Stimulated activated CD8-positive, alpha-beta memory T cell treated with anti-CD3 and anti-CD28 coated beads, Interleukin-7, amount 100 ng/mL, for 48 hours (primary cell): ENCODE data around the gene COL4A6.

ENCODE experiments used
- DNase-seq, 2 donors: peaks; one replicate each; pipeline ENCODE4 v3.0.0-alpha.2; 2020; ENCODE audit warnings: low read depth in 1 of 2; ENCODE audit errors: extremely low read depth in 1 of 2

COL4A6 gene

DNA sequence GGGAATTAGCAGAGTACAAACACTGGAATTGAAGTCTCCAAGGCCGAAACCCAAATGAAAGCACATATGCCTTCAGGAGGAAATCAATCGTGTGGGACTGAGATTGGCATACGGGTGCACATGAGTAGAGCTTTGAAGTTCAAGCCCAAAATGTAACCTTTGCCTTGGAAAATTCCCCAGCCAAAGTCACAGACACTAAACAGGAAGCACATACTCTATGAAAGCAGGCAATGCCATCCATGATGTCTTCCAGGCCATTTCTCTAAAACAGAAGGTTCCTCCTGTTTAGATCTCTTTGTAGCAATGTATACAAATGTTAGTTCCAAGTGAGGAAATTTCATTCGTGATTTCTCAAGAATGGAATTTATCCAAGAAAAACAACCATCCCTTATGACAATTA, 162.5 kb downstream of the COL4A6 start:
- no peak for DNase-seq

DNA sequence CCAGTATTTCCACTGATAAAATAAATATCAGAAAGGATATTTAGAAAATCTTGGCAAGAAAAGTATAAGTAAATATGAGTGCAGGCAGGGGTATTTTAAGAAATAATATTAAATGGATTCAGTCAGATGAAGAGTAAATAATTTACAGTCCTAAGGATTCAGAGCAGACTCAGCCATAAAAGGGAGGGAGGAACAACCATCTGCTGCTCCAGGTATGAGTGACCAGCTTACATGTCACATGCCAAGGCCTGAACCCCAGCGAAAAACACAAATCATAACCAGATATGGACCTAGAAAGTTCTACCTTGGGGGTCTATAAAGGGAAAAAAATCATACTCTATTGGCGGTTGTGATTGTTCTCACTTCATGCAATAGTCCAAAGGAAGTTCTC, 166.8 kb downstream of the COL4A6 start:
- DNase-seq = no peak

DNA sequence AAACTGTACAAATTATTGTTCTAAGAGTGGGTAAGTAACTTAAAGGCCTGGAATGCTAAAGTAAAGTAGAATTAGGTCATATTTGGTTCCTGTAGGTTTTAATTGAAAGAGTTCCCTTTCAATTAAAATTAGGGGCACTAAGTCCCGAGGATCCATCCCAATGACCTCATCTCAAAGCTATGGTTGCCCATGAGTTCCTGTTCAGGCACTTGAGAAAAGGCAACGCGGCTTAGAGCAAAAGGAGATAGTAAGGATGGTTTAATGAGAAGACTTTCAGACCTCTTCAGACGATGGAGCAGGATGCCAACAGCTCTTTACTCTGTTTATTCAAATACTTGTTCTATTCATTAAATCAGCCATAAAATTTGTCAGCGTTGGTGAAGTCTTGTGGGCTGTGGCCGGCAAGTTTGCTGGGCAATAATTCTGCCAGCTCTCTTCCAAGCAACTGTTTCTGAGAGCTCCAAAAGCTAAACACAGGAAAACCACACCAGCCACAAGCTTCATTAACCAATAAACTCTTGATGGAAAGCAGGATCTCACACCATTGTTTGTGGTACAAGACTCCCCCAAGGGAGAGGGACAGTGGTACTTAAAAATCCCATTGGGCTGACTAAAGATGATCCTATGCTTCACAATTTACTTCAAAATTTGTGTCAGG, 167.4 kb downstream of the COL4A6 start:
- no peak for DNase-seq

DNA sequence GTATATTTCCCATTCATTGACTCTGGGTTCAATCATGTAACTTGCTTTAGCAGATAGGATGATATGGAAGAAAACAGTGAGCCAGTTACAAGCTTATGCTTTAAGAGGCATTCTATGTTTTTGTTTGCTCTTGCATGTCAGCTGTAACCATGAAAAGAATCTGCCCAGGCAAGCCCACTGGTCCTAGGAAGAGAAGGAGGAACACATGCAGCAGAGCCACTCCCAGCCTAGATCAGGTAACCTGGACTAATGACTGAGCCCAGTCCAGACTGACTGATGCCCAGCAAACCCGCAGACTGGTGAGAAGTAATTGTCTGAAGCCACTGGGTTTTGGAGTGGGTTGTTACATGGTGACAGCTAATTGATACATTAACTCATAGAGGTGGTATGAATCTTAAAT, 167.9 kb downstream of the COL4A6 start:
- DNase-seq = no peak

DNA sequence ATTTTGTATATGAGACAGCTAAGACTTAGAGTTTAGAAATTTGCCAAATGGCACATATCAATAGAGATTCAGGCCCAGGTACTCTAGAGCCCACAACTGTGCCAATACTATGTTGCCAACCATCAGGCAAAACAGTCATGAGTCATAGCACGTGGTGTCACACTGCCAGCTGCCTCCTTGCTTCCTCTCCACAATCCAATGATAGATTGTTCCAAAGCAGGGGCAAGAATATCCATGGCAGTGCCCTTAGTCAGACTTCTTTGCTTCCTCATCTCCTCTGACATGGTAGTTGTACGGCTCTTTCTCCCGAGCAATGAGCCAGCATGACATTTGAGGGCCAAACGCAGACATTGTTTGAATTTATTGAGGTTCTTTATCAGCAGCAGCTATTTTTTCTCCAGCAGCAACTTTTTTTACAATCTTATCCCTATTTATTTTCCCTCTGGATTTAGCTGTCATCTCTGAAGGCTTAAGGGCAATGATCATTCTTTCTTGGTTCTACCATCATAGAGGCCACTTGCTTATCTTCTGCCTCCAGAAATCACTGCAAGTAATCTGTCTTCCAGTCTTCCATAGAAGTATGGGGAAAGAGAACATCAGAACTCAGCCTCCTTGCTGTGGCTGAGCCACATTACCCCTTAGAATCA, 169.7 kb downstream of the COL4A6 start:
- no peak for DNase-seq

DNA sequence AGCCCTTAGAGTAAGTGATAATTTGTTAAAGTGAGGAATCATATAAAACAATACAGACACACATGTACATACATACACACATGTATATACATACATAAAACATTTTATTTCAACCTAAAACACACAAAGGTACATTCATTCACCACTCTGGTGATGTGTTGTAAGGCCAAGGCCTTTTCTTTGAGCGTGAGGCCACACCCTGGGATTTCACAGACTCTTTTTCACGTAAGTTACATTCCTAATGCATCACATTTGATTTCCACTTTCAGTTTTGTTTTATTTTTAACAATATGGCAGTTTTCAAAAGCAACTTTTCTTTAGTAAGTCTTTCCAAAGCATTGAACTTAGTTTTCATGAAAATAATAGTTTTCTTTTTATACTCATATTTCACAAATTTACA, 170.7 kb downstream of the COL4A6 start:
- no peak for DNase-seq

DNA sequence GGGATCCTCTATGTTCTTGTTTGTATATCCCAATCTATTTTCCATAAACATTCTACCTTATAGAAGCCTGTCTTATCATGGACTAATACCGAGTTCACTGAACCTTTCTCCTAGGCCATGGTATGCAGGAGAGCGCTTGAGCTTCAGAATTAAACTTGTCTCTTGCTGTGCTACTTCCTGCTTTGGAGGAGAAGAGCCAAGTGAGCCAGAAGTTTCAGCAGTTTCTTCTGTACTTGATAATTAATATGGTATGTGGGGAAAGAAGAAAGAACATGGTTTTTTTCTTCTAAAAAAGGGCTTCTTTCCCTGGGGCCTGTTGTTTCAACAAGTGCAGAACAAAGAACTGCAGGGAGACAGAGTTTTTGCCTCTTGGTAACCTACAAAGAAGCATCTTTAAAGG, 173.8 kb downstream of the COL4A6 start:
- no peak for DNase-seq

DNA sequence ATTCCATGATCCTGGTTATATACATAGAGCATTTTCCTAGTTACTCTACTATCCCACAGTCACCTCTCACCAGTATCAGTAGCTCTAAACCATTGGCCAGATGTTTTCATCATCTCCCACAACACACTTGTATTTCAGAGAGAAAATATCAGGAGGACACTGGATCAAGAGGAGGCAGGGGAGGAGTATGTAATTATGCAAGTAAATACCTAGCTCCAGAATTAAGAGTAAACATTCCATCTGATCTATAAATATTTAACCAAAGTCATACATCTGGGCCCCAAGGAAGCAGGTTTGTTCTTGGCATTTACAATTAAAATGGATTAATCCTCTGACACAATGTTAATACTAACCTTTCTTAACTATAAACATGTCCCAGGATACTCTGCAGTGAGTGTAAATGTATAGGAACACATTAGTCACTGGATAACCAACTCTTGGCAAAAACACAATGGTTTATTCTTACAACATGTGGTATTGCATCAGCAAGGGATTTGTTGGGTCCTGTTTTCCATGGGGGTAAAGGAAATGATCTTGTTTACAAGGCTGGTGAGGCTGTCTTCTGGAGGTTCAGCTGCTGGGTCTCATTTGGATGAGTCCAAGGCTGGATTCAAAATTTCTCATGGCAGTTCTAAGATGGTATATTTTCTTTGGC, 176.5 kb downstream of the COL4A6 start:
- no peak for DNase-seq

DNA sequence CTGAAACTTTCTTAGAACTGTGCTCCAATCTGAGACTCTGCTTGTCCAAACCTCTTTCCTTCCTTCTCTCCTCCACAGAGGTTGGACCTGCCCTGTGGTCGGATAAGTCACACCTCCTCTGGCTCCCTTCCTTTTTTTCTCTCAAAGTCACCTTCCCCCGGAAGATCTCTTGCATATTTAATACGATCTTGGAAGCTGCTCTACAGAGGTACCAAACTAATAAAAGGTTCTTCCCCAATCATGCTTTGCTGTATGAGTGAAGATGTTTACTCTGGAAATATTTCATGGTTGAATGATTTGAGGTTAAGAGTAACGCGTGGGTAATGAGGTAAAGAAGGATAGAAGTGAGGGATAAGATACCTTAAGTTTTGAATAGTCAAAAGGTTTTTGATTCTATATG, 180.7 kb downstream of the COL4A6 start:
- DNase-seq = no peak

DNA sequence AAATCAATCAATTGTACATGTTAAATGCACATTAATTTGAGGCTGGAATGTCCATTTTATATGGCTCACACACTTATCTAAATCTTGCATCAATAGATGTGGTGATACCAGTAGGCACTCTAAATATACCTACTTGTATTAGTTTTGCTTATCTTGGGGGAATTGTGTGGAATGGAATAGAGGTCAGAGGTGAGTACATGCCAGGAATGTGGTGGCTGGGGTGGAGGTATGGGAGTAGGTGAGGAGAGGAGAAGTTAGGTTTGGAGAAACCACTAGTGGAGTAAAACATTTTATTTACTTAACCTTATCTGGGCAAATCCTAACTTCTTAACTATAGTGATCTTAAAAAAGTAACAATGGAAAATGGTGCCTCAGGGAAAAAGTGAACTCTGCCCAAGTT, 183.6 kb downstream of the COL4A6 start:
- DNase-seq = no peak

DNA sequence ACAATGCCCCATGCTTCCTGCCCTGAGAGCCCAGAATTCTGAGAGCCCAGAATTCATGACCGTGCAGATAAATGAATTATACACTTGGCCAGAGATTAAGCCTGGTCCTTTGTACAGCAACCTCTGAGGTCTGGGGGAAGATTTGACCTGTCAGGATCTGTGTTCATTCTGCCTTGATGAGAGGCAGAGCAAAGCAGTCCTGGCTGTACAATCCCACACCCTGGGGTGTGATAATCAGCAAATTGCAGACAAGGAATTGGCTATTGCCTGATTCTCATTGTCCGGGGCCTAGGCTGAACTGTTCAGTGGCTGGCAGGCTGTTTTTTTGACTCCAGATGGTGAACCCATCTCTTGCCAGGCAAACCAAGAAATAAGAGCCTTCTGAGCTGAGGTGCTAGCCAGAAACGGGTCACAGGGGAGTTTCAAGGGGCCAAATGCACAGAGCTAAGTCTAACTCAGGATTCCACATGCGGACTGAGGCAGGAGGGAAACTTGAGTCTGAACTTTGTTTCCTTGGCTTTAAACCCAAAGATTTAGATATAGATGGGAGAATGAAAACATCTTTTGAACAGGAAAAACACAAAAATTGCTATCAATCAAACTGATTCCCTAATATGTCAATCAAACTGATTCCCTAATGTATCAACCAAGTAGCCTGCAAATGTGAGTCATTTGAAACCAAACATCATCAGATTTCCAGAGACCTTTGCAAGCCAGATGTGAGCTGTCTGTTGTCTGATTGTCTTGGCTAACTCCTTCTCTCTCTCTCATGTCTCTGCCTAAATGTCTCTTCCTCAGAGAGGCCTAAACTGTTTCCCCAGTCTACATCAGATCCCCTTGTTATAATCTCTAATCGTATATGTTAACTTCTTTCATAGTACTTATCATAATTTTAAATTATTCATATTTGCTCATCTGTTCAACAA, 187.3 kb downstream of the COL4A6 start:
- no peak for DNase-seq

DNA sequence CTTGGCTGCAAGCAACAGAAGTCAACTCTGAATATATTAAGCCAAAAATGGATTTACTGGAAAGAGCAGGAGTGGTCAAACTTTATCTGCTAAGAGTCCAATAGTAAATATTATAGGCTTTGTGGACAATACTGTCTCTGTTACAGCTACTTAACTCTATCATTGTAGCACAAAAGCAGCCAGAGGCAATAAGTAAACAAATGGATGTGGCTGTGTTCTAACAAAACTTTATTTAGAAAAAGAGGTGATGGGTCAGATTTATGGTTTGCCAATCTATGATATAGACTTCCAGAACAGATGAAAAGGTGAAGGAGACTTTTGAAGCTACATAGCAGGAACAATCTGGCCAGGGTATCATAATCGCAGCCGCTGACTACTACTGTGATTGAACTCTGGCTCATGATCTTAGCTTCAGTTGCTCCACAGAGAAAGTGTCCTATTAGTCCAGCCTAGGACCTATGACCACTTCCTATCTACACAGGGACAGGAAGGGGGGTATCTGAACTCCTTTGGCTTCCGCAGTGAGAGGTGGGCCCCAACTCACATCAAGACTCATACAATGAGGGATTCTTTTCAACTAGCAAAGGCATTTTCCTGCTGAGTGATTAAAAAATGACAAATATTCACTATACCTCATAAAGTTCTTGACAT, 191.8 kb downstream of the COL4A6 start:
- DNase-seq = no peak

DNA sequence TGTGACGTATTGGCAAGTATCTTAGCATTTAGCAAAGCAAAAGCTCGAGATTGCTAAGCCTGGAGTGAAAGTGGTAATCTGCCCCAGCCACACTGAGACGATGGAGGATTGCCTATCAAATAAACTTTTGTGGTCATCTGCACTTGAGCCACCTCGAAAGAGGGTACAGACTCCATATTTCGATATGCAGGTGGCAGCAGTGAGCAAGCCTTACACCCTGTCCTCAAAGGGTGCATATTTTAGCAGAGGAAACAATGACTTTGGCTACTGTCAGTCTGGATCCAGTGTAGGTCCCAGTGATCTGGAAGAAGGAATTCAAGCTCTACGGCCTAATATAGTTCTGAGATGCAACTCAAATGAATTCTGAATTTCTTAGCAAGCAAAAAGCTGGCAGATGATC, 192.8 kb downstream of the COL4A6 start:
- no peak for DNase-seq

DNA sequence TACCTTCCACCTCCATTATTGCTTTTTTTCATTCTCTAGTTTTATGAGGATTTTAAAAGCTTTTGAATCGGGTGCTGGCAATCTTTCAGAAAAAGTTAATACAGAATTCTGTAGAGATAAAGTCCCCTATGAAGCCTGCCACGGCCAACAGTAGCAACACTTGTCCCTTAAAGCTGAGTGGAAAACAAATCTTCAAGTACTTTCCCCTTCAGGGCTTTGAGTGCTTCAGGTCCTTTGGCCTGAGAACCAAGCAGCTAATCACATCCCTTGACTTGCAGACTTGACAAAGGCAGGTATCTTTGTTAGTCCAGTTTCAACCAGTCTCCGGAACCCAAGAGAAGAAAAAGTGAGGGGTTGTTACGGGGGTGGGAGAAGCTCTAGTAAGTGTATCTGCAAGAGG, 202.2 kb downstream of the COL4A6 start:
- DNase-seq = no peak

DNA sequence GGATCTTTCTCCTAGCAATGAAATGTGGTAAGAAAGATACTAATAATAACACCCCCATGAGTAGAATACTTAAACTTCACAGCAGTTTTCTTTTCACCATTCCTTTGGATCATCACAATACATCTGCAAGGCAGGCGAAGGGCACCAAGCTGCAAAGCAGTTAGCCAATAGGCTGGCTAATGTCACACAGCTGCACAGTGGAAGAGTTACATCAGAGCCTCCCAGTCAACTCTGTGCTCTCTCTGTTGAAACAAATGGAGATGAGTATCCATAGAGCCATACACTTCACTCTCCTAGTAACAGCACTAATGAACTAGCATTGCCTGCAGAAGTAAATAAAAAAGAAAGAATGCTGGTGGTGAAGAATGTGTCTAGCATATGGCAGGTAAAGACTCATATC, 207.6 kb downstream of the COL4A6 start:
- no peak for DNase-seq

DNA sequence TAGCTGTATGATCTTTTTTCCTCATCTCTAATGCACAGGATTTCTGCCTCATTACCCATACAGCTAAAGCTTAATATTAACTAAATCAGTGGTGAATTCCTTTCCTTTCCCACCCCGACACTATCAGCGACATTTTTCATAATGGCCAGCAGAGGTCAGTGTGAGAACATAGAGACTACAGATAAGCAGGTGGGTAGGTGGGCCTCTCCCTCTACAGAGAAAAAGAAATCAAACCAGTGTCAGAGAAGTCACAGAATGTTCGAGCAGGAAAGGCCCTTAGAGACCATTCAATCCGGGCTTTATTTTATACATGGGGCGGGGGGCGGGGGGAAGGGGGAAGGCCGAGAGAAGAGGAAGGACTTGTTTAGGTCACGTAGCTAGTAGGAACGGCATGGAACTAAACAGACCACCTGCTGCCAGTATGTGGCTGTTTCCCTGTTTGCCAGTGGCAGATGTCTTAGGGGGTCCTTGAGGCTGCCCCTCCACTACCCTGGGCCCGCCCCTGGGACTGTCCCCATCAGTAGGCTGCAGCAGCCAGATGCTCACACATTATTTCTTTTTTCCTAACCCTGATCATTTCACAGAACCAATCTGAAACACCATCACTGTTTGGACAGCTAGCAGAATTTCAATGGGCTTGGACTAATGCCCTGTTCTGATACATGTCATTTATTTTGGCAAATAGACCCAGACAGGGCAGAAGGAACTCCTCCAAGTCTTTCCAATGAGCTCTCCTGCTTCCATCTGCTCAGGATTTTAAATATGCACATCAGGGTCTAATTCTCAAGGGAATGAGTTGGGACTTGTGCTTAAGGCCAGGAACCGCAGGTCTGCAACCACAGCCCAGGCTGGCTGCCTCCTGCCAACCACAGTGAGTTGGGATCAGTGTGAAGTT, 213.2 kb downstream of the COL4A6 start:
- DNase-seq = no peak

DNA sequence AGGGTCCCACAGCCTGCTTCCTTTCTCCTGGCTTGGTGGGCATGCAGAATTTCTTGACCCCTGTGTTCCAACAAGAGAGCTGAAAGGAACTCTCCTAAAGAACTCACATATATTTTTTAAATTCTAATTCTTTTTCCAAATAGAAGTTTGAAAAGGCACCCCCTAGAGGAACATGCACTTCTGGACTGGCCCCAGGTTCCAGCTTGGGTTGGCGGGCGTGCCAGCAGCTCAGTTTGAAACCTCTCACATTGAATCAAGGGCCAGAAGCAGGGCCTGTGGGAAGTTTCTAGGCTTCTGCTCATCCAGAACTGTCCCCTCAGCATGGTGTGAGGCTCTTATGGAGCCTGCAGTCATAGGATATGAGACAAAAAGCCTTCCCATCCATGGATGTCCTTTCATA, 214.0 kb downstream of the COL4A6 start:
- DNase-seq = no peak

DNA sequence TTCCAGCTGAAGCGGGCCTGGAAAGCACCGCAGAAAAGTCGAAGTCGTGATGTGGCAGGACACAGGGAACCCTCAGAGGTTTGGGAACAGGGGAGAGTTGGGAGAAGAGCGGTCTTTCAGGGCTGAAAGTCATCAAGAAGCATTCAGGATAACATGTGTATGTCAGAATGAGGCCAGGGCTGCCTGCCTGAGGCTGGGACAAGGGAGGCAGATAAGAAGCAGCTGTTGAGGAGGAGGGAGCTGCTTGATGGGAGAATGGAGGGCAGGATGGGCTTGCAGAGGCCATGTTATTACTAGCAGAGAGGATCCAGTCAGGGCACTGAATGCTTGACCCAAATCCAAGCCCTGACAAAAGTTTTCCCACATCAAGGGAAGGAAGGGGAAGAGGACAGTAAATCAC, 214.6 kb downstream of the COL4A6 start:
- DNase-seq = no peak

DNA sequence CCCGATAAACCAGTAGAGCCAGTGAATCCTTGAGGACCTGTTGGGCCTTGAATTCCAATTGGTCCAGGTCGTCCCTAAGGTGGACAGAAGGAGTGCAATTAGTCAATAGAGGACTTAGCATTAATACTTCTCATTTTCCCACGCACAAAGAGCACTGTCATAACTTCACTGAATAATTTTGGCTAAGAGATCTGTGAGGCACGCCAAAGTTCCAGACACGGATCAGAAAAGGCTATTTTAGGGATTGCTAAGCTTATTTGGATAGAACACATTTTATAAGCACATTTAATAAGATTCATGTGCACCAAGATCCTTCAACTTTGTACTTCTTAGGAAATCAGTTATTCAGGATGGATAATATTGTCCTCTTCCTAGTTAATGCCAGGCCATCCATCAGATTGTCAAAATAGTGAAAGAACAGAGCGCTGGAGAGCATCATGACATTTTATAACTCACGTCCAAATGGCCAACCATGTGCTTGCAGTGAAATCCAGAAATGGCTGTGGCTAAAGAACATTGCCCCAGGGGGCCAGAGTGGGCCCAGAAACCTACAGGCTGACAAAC, 216.8 kb downstream of the COL4A6 start:
- no peak for DNase-seq
